ENCODE data around the gene BCL11B.

Gene BCL11B

DNA sequence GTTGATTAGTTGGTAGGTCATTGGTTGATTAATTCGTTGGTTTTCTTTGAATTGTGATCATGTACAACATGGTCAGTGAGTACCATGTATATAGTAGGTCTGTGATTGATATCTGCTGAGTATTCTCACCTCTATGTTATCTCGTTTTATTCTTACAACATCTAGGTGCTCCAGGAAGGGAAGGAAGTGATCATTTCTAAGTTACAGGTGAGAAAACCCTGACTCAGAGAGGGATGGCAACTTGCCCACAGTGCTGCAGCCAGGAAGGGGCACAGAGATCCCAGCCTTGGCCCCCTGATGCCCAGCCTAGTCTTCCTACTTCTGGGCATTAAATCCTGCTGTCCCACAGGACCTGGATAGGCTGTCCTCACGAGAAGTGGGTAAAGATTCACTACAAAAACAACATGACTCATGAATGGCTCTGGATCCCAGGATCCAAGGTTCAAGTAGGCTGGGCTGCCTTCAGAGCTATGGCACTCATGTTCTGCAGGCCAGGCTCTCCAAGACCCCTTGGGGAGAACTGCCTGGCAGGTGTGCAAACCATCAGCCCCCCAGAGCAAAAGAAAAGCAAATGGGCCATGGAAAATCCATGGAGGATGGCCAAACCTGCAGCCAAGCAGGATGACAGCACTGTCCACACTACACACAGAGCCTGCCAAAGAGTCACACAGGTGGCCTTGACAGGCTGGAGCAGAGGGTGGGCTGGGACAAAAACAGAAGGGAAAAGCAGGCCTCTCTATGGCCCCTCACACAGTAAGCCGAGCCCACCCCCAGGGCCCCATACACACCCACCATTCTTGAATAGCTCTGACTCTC lies 146.2 kb downstream of the BCL11B start:
- DNase-seq, result no peak
- H3K36me3 ChIP-seq, result no peaks in the 10 kb centered on the region
- H3K4me3 ChIP-seq (ENCODE audit: low read depth, low read length), result no peak overlapping the region
- no peaks in the 10 kb centered on the region for H3K27me3 ChIP-seq
- H3K9me3 ChIP-seq, result no peaks in the 10 kb centered on the region
- TF ChIP-seq, protein P1, sequence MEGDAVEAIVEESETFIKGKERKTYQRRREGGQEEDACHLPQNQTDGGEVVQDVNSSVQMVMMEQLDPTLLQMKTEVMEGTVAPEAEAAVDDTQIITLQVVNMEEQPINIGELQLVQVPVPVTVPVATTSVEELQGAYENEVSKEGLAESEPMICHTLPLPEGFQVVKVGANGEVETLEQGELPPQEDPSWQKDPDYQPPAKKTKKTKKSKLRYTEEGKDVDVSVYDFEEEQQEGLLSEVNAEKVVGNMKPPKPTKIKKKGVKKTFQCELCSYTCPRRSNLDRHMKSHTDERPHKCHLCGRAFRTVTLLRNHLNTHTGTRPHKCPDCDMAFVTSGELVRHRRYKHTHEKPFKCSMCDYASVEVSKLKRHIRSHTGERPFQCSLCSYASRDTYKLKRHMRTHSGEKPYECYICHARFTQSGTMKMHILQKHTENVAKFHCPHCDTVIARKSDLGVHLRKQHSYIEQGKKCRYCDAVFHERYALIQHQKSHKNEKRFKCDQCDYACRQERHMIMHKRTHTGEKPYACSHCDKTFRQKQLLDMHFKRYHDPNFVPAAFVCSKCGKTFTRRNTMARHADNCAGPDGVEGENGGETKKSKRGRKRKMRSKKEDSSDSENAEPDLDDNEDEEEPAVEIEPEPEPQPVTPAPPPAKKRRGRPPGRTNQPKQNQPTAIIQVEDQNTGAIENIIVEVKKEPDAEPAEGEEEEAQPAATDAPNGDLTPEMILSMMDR (IDR thresholded peaks at IDR 0.05; ENCODE audit: low read depth, low read length), result no peak
- H3K4me1 ChIP-seq, result no peaks in the 10 kb centered on the region

DNA sequence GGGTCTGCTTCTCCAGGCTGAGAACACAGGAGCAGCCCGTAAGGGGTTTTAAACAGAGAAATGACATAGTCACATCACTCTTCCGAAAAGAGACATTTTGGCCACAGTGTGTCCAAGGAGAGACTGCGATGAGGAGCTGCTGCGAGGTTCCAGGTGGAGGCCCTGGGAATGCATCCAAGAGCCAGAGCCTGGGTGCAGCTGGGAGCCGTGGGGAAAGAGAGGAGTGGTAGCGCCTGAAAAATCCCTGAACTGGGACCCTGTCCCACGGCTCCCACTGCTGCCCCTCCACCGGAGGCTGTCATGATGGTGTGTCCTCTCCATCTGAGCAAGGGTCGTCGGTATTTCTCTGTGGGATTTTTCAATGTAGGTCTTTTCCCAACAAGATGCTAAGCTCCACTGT lies 146.9 kb downstream of the BCL11B start:
- H3K36me3 ChIP-seq, result no peaks in the 10 kb centered on the region
- no peak for DNase-seq
- no peaks in the 10 kb centered on the region for H3K27me3 ChIP-seq
- no peaks in the 10 kb centered on the region for H3K9me3 ChIP-seq
- TF ChIP-seq, protein P1 (IDR thresholded peaks at IDR 0.05; ENCODE audit: low read depth, low read length), result no peak
- no peak overlapping the region for H3K4me3 ChIP-seq (ENCODE audit: low read depth, low read length)
- no peaks in the 10 kb centered on the region for H3K4me1 ChIP-seq

DNA sequence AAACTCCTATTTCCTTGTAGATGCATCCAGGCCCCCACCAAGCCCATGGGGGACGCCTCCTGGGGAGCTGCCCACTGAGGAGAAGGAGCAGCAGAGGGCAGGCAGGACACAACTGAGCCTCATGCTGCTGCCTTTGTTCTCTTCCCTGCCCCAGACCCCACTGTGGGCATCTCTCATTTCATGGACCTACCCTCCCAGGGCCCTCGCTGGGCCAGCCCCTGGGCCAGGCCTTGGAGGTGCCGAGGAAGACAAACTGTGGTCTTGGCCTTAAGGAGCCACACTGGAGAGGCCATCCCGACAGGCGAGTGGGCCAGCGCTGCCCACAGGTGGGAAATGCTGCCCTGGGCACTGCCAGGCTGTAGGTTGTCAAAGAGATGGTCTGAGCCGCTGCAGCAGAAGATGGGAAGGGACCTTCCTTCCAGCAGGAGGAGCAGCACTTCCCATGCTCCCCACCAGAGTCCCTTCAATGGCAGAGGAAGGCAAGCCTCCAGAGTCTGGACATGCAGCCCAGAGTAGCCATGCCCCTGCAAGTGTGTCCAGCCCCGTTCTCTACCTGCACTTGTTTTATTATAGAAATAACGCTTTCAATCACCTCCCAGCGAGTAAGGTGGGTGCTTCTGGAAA lies 147.4 kb downstream of the BCL11B start:
- no peaks in the 10 kb centered on the region for H3K9me3 ChIP-seq
- no peaks in the 10 kb centered on the region for H3K27me3 ChIP-seq
- no peaks in the 10 kb centered on the region for H3K36me3 ChIP-seq
- no peaks in the 10 kb centered on the region for H3K4me1 ChIP-seq
- no peak for DNase-seq
- TF ChIP-seq, protein P1 (IDR thresholded peaks at IDR 0.05; ENCODE audit: low read depth, low read length), result no peak
- H3K4me3 ChIP-seq (ENCODE audit: low read depth, low read length), result no peak overlapping the region

DNA sequence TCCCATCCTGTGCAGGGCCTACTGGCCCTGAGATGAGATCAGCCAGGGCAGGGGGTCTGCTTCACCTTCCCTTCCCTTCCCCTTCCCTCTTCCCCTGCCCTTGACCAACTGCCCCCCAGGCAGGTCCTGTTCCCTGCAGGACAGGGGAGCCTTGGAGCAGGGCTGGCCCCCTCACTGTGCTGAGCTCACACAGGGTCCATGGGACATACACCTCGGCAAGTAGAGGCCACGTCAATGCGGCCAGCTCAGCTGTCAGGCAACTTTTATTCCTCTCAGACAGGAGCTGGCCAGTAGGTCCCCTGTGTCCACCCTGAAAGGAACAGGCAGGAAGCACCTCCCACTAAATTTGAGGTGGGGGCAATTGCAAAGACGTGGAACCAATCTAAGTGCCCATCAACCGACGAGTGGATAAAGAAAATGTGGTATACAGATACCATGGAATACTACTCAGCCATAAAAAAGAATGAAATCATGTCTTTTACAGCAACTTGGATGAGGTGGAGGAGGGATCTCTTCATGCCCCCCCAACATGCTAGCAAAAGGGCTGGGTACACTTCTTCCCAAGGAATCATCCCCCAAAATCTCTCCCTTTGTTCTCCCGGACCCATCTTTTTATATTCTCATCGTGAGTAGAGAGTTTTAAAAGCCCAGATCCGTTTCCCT lies 148.7 kb downstream of the BCL11B start:
- Histone ChIP-seq H3K36me3 (no peaks in the 10 kb centered on the region), H3K4me3 (ENCODE audit: low read depth, low read length) (no peak overlapping the region), H3K4me1 (no peaks in the 10 kb centered on the region), H3K9me3 (no peaks in the 10 kb centered on the region), H3K27me3 (no peaks in the 10 kb centered on the region)
- TF ChIP-seq, protein P1 (IDR thresholded peaks at IDR 0.05; ENCODE audit: low read depth, low read length), result no peak
- DNase-seq, result no peak

DNA sequence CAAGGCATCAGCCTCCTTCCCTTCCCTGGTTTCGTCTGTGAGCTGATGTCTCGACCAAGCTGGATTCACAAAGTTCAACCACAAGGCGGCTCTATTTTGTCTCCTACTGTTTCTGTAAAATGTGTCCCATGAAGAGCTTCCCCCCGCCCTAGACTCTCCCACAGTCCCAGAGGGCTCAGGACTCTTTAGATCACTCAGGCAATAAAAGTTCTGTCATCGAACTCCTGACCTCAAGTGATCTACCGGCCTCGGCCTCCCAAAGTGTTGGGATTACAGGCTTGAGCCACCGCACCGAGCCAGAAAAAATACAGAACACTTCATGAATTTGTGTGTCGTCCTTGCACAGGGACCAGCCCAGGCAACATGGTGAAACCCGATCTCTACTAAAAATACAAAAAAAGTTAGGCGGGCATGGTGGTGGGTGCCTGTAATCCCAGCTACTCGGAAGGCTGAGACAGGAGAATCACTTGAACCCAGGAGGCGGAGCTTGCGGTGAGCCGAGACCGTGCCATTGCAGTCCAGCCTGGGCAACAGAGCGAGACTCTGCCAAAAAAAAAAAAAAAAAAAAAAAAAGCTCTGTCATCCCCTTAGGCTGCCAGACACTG lies 149.4 kb downstream of the BCL11B start:
- Histone ChIP-seq H3K9me3 (no peaks in the 10 kb centered on the region), H3K4me1 (no peaks in the 10 kb centered on the region), H3K4me3 (ENCODE audit: low read depth, low read length) (no peak overlapping the region), H3K27me3 (no peaks in the 10 kb centered on the region), H3K36me3 (no peaks in the 10 kb centered on the region)
- TF ChIP-seq, protein P1 (IDR thresholded peaks at IDR 0.05; ENCODE audit: low read depth, low read length), result no peak
- no peak for DNase-seq
